Stimulated activated naive B cell treated with anti-CD40 and anti-IgM and Interleukin-4, amounts not matched to agents 10 μg/mL and 1 μg/mL and 100 μg/mL, for 72 hours (primary cell): ENCODE results near the gene PCNT.

Experiments
- ATAC-seq, 2 donors: fragments of 150-1000 bp; cut with Tn5 transposase; replicated peaks; 2 replicates each; pipeline ENCODE4 v1.10.0; 2021; ENCODE audit warnings: moderate library complexity in 1 of 2
- DNase-seq: peaks from one replicate; pipeline ENCODE4 v3.0.0; 2021
- H3K27ac Mint-ChIP-seq: one replicate; pipeline ENCODE4 v1.8.0; 2022; ENCODE audit warnings: mild to moderate bottlenecking, mixed read lengths
- H3K27me3 Mint-ChIP-seq, 2 donors: one replicate each; pipeline ENCODE4 v1.8.0; 2022; ENCODE audit warnings: mixed read lengths in 2 of 2
- H3K36me3 Mint-ChIP-seq, 2 donors: one replicate each; pipeline ENCODE4 v1.8.0; 2022; ENCODE audit warnings: mixed read lengths in 2 of 2, mild to moderate bottlenecking in 1 of 2
- H3K4me1 Mint-ChIP-seq, 2 donors: one replicate each; pipeline ENCODE4 v1.8.0; 2022; ENCODE audit warnings: mixed read lengths in 2 of 2, mild to moderate bottlenecking in 1 of 2
- H3K4me3 Mint-ChIP-seq, 2 donors: one replicate each; pipeline ENCODE4 v1.8.0; 2022; ENCODE audit warnings: mild to moderate bottlenecking in 2 of 2, mixed read lengths in 2 of 2, moderate library complexity in 1 of 2
- H3K9me3 Mint-ChIP-seq, 2 donors: one replicate each; pipeline ENCODE4 v1.8.0; 2022; ENCODE audit warnings: mixed read lengths in 2 of 2, mild to moderate bottlenecking in 1 of 2

The PCNT gene

GRCh38 chr21:46352913-46353312 lies 29.0 kb downstream of the PCNT start:
- H3K27ac Mint-ChIP-seq, result no peak overlapping the region
- no peak overlapping the region for H3K4me3 Mint-ChIP-seq
- ATAC-seq (no peak), DNase-seq (no peak)
- no peaks in the 10 kb centered on the region for H3K27me3 Mint-ChIP-seq
- peaks cover 49 to 69% of the 10 kb centered on the region in 2 donors for H3K36me3 Mint-ChIP-seq
- H3K9me3 Mint-ChIP-seq, result no peaks in the 10 kb centered on the region
- no peaks in the 10 kb centered on the region for H3K4me1 Mint-ChIP-seq

- ATAC-seq (no peak), DNase-seq (no peak)
- H3K27ac Mint-ChIP-seq, result no peak overlapping the region
- H3K27me3 Mint-ChIP-seq, result no peaks in the 10 kb centered on the region
- peaks cover 54 to 66% of the 10 kb centered on the region in 2 donors for H3K36me3 Mint-ChIP-seq
- H3K9me3 Mint-ChIP-seq, result no peaks in the 10 kb centered on the region
- H3K4me1 Mint-ChIP-seq, result no peaks in the 10 kb centered on the region
- H3K4me3 Mint-ChIP-seq, result no peak overlapping the region
These were observed 30.1 kb downstream of the PCNT start for GRCh38 chr21:46354046-46354445.

GRCh38 chr21:46354518-46354917 lies 30.6 kb downstream of the PCNT start:
- DNase-seq (no peak), ATAC-seq (no peak)
- Mint-ChIP-seq H3K4me1 (no peaks in the 10 kb centered on the region), H3K9me3 (no peaks in the 10 kb centered on the region), H3K27ac (no peak overlapping the region), H3K27me3 (no peaks in the 10 kb centered on the region), H3K4me3 (no peak overlapping the region), H3K36me3 (peaks cover 53 to 64% of the 10 kb centered on the region in 2 donors)

- Mint-ChIP-seq H3K36me3 (peaks cover 56 to 62% of the 10 kb centered on the region in 2 donors), H3K4me1 (no peaks in the 10 kb centered on the region), H3K9me3 (no peaks in the 10 kb centered on the region), H3K27ac (no peak overlapping the region), H3K27me3 (no peaks in the 10 kb centered on the region), H3K4me3 (no peak overlapping the region)
- no peak for ATAC-seq
- DNase-seq, result no peak
These were observed 31.4 kb downstream of the PCNT start for GRCh38 chr21:46355161-46356004.

GRCh38 chr21:46356005-46356338 lies 32.0 kb downstream of the PCNT start:
- DNase-seq, result no peak
- Mint-ChIP-seq H3K9me3 (no peaks in the 10 kb centered on the region), H3K4me1 (no peaks in the 10 kb centered on the region), H3K4me3 (no peak overlapping the region), H3K36me3 (peaks cover 56 to 61% of the 10 kb centered on the region in 2 donors), H3K27me3 (no peaks in the 10 kb centered on the region), H3K27ac (no peak overlapping the region)
- no peak for ATAC-seq

GRCh38 chr21:46356494-46357334 lies 32.8 kb downstream of the PCNT start:
- H3K9me3 Mint-ChIP-seq, result no peaks in the 10 kb centered on the region
- H3K36me3 Mint-ChIP-seq, result peaks cover 55 to 59% of the 10 kb centered on the region in 2 donors
- H3K27ac Mint-ChIP-seq, result peak overlapping the region; percentile 57
- ATAC-seq, result peak in 1 of 2 donors; percentile 23
- H3K27me3 Mint-ChIP-seq, result no peaks in the 10 kb centered on the region
- H3K4me1 Mint-ChIP-seq, result no peaks in the 10 kb centered on the region
- peak overlapping the region in 1 of 2 donors; percentile 39 for H3K4me3 Mint-ChIP-seq
- DNase-seq, result no peak

GRCh38 chr21:46357335-46357604 lies 33.3 kb downstream of the PCNT start:
- H3K27me3 Mint-ChIP-seq, result no peaks in the 10 kb centered on the region
- peak in 1 of 2 donors; percentile 25 for ATAC-seq
- H3K27ac Mint-ChIP-seq, result peak overlapping the region; percentile 57
- no peaks in the 10 kb centered on the region for H3K4me1 Mint-ChIP-seq
- H3K36me3 Mint-ChIP-seq, result peaks cover 61 to 63% of the 10 kb centered on the region in 2 donors
- no peak overlapping the region for H3K4me3 Mint-ChIP-seq
- no peak for DNase-seq
- no peaks in the 10 kb centered on the region for H3K9me3 Mint-ChIP-seq

- ATAC-seq, result no peak
- H3K27ac Mint-ChIP-seq, result no peak overlapping the region
- H3K36me3 Mint-ChIP-seq, result peaks cover 63 to 65% of the 10 kb centered on the region in 2 donors
These were observed 33.9 kb downstream of the PCNT start for GRCh38 chr21:46357684-46358425.

GRCh38 chr21:46361176-46361575 lies 37.2 kb downstream of the PCNT start:
- Mint-ChIP-seq H3K9me3 (no peaks in the 10 kb centered on the region), H3K27me3 (no peaks in the 10 kb centered on the region), H3K36me3 (peaks cover 61 to 65% of the 10 kb centered on the region in 2 donors), H3K27ac (no peak overlapping the region), H3K4me1 (no peaks in the 10 kb centered on the region), H3K4me3 (no peak overlapping the region)
- DNase-seq (no peak), ATAC-seq (no peak)

More at GRCh38 chr21:46357684-46358425, 33.9 kb downstream of the PCNT start:
- Mint-ChIP-seq H3K27me3 (no peaks in the 10 kb centered on the region), H3K4me3 (no peak overlapping the region), H3K4me1 (no peaks in the 10 kb centered on the region), H3K9me3 (no peaks in the 10 kb centered on the region)
- DNase-seq, result no peak

- Mint-ChIP-seq H3K4me1 (no peaks in the 10 kb centered on the region), H3K27me3 (no peaks in the 10 kb centered on the region), H3K4me3 (no peak overlapping the region), H3K36me3 (peaks cover 66 to 67% of the 10 kb centered on the region in 2 donors), H3K9me3 (no peaks in the 10 kb centered on the region), H3K27ac (no peak overlapping the region)
- ATAC-seq, result no peak
- DNase-seq, result no peak
These were observed 38.0 kb downstream of the PCNT start for GRCh38 chr21:46361935-46362334.

GRCh38 chr21:46362946-46363345 lies 39.0 kb downstream of the PCNT start:
- no peaks in the 10 kb centered on the region for H3K9me3 Mint-ChIP-seq
- no peak for DNase-seq
- peaks cover 60 to 61% of the 10 kb centered on the region in 2 donors for H3K36me3 Mint-ChIP-seq
- no peak overlapping the region for H3K4me3 Mint-ChIP-seq
- no peak for ATAC-seq
- no peaks in the 10 kb centered on the region for H3K27me3 Mint-ChIP-seq
- H3K4me1 Mint-ChIP-seq, result peaks cover 0 to under 1% of the 10 kb centered on the region in 2 donors
- H3K27ac Mint-ChIP-seq, result no peak overlapping the region

- peaks cover 55 to 57% of the 10 kb centered on the region in 2 donors for H3K36me3 Mint-ChIP-seq
- DNase-seq (no peak), ATAC-seq (no peak)
- no peak overlapping the region for H3K4me3 Mint-ChIP-seq
- H3K4me1 Mint-ChIP-seq, result peaks cover 3 to 8% of the 10 kb centered on the region in 2 donors
- H3K27ac Mint-ChIP-seq, result no peak overlapping the region
- H3K27me3 Mint-ChIP-seq, result no peaks in the 10 kb centered on the region
- no peaks in the 10 kb centered on the region for H3K9me3 Mint-ChIP-seq
These were observed 39.7 kb downstream of the PCNT start for GRCh38 chr21:46363698-46364097.

GRCh38 chr21:46366091-46366490 lies 42.1 kb downstream of the PCNT start:
- DNase-seq (no peak), ATAC-seq (no peak)
- Mint-ChIP-seq H3K9me3 (no peaks in the 10 kb centered on the region), H3K27me3 (no peaks in the 10 kb centered on the region), H3K36me3 (peaks cover 40 to 52% of the 10 kb centered on the region in 2 donors), H3K27ac (no peak overlapping the region), H3K4me3 (no peak overlapping the region), H3K4me1 (peaks cover 14 to 20% of the 10 kb centered on the region in 2 donors)

GRCh38 chr21:46366561-46366960 lies 42.6 kb downstream of the PCNT start:
- Mint-ChIP-seq H3K9me3 (no peaks in the 10 kb centered on the region), H3K36me3 (peaks cover 40 to 52% of the 10 kb centered on the region in 2 donors), H3K27me3 (no peaks in the 10 kb centered on the region), H3K4me3 (no peak overlapping the region), H3K4me1 (peaks cover 15 to 24% of the 10 kb centered on the region in 2 donors), H3K27ac (no peak overlapping the region)
- no peak for ATAC-seq
- no peak for DNase-seq
